Myocyte (in vitro differentiated cells): Measurements from ENCODE around the gene SORBS1. TPM values are rescaled to one million over a fixed set of nuclear protein-coding genes. Genes with fewer than 3 reads are reported as not detected.

Experiments
- DNase-seq: peaks from one replicate; pipeline ENCODE4 v3.0.0-alpha.2; 2012; ENCODE audit warnings: low read depth
- polyA plus RNA-seq: library from polyadenylated mRNA; unstranded; fragments of >200 nt; gene quantifications from one replicate; pipeline ENCODE4 v1.2.1, GENCODE V29; 2012; ENCODE audit warnings: missing spikeins
- total RNA-seq: library from RNA; depleted of rRNA; stranded (reverse); fragments of >200 nt; gene quantifications from 2 replicates; pipeline ENCODE4 v1.2.3, GENCODE V29; 2014

SORBS1 gene
- 42.4 and 112 TPM in 2 replicates for total RNA-seq
- polyA plus RNA-seq, result 14.0 TPM

DNA sequence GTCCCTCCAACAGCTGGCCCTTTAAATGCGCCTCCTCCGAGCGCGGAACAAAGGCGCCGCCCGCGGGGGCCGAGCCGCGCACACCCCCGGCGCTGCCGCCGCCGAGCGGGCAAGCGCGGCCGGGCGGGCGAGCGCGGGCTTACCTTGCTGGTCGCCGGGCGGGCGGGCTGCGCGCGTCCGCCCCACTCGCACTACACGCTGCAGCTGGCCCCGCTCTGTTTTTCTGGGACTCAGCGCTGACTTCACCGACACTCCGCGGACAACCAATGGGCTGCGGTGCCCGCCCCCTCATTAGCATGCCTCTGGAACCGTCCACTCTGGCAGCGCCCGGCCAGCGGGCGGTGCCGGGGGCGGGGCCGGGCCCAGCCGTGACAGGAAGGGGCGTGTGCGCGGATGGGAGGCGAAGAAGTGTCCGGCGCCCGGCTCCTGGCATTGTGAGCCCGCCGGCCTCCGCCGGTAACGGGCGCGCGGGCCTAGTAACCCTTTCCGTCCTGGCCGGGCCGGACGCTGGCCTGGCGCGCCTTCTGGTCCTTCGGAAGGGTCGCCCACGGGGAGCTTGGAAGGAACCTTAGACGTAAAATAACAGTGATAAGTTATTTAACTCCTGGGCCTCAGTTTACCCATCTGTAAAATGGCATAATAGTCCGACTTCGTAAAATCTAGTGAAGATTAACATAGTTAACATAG, at the start of gene SORBS1:
Gene SORBS1 (minus strand): TSS at position 195 of the 687 bp plus-strand sequence. CDS start 120,236 bp downstream, outside the sequence.
- peak; percentile 97 for DNase-seq

DNA sequence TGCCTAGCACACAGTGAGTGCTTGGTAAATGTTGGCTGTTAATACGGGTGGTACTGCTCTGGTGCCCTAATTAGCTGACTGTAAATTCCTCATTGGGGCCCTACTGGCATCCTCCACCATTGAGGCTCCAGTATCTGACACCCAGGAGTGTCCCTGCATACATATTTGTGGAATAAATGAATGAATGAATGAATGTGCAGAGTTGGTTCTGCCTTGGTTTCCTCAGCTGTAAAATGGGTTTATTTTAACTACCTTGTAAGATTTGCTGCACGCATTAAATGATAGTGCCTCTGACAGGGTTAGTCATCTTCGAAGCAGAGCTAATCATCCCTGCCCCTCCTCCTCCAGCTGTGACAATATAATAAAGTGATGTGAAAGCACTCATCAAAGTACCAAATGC, 49.6 kb upstream of the SORBS1 start:
- no peak for DNase-seq

DNA sequence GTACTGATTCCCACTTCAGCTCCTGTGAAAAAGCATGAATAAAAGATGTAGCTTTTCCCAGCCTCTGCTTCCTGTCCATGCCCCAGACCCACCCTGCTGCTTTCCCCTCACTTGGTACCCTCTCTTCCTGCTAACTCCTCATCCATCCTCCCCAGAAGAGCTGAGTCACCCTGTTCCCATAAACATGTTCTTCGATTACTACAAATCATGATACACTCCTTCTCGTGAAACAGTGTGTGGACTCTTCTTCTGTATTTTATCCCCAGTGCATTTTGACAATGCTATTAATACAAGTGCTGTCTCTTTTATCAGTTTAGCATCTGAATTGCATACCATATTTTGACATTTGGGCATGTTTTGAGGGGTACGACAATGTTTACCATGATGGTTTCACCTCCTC, 45.8 kb upstream of the SORBS1 start:
- DNase-seq, result no peak

DNA sequence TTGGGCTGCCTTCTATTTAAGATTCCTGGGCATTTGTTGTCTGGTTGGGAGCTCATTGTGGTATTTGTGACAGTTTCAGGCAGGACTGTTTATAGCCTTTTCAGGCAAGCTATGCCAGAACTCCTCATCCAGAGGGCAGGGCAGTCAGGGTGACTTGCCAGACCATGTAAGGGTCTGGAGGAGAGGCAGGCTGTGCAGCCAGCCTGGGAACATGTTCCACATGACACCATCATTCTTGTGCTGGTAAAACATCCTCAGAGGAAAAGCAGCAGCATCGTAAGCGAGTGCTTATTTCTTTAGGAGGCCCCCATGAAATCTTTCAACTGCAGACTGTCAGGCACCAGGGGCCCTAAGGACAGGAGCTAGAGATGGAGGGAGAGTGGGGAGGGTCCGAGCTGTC, 44.0 kb upstream of the SORBS1 start:
- peak; percentile 28 for DNase-seq

DNA sequence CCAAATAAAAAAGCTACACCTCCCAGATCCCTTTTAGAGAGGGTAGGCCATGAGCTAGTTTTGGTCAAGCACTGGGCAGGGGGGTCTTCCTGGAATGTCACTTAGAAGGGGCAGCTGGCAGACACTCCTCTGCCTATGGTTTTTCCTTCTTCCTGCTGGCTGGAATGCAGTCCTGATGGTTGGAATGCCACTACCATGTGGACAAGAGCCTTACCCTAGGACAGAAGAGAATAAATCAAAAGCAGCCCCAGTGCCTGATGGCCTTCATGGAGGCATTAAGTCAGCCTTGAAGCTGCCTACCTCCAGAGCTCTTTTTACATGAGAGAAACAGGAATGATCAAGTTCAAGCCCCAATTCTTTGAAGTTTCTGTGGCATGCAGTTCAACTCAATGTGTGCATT, 43.5 kb upstream of the SORBS1 start:
- peak; percentile 12 for DNase-seq

DNA sequence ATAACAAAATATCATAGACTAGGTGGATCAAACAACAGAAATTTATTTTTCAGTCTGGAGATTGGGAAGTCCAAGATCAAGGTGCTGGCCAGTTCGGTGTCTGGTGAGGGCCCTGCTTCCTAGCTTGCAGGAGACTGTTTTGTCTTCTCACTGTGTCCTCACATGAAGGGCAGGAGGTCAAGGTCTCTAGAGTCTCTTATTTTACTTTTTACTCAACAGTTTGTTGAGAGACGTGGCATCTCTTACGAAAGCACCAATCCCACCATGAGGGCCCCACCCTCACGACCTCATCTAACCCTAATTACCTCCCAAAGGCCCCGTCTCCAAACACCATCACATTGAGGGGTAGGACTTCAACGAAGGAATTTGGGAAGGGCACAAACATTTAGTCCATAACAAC, 41.2 kb upstream of the SORBS1 start:
- no peak for DNase-seq

DNA sequence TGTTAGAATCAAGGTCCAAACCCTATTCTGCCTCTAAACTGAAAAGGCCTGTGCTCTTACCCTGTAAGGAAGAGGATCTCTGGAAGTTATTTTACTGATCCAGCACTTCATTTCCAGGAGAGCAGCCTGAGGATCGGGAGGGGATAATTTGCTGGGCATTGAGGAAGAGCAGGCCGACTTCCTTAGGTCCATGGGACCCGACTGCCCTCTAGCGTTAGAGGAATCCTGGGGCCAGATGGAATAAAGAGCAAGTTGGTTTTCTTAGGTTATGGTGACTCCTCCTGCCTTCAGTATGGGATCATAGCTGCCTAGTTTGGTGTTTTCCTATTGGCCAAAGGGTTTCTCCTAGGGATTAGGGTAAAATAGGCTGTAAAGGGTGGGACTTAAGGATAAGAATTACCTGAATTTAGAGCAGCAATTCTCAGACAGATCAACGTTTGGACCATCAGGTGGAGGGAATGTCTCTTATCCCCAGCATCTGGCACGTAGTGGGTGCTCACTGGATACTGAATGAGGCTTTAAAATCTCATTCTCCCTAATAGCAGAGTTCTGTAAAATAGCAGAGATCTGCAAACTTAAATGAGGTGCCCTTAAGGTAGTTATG, 40.0 kb upstream of the SORBS1 start:
- DNase-seq, result peak; percentile 91

DNA sequence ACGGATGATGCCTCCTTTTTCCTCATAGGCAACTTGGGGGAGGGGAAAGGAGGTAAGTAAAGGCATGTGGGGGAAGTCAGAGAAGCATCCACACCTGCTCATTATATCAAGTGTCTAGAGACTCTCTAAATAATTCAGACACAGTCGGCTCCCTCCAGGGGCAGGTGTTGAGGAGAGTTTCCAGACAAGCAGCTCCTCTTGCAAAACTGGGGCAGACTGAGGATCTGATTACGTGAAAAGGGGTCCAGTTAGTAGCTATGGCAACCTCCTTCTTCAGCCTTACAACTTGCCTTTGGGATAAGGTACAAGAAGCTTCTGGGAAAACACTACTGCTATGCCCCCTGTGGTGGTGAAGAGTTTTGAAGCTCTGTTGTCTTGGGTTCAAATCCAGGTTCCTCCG, 39.0 kb upstream of the SORBS1 start:
- peak; percentile 31 for DNase-seq

DNA sequence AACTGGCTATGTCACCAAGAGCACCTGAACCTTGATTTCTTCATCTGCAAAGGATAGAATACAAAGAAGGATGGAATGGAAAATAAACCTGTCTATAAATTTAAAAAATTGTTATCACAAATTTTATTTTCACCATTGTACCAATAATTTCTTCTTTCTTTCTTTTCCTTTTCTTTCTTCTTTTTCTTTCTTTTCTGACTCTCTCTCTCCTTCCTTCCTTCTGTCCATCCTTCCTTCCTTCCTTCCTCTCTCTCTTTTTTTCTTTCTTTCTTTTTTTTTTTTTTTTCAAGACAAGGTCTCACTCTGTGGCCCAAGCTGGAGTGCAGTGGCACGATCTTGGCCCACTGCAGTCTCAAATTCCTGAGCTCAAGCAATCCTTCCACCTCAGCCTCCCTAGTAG, 36.6 kb upstream of the SORBS1 start:
- no peak for DNase-seq

DNA sequence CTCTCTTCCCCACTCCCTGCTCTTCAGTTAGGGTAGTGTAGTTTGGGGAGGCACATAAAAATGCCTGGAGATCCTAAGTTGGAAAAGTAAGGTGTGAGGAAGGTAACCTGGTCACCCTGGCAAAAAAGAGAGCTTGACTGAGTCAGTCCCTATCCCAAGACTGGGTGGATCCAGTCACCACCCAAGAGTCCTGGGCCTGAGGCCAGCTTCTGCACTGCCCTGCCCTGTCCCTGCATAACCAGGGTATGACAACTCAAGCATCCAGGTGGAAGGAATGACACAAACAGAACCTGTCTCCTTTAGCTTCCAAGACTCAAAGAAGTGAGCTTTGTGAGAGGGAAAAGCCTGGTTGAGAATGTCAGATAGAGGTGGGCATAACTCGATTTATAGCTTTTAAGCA, 26.9 kb upstream of the SORBS1 start:
- DNase-seq, result no peak

DNA sequence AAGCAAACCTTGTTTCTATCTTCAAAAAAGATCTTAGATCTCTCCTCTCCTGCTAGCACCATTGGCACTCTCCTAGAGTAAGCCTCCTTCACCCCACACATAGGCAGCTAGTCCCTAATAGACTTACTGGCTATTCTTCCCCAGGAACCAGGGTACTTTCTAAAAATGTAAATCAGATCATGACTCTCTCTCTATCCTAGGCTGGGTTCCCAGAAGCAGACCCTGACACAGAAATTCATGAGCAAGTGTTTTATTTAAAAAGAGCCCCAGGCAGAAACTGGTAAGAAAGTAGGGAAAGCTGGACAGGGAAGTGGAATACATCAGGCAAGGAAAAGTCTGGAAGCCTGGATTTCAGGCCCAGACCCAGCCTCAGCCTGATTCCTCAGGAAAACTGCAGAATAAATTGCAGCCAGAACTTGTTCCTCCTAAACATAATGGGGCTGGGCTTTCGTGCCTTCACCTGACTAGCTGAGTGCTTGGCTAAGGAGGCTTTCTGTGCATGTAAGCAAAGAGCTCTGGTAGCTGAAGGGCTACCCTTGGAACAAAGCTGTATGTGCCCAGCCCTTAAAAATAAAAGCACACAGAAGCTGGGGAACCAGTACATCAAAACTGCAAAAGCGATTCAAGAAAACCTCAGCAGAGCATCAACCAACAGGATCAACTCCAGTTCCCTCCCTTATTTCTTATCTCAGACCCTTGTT, 18.8 kb upstream of the SORBS1 start:
- no peak for DNase-seq

DNA sequence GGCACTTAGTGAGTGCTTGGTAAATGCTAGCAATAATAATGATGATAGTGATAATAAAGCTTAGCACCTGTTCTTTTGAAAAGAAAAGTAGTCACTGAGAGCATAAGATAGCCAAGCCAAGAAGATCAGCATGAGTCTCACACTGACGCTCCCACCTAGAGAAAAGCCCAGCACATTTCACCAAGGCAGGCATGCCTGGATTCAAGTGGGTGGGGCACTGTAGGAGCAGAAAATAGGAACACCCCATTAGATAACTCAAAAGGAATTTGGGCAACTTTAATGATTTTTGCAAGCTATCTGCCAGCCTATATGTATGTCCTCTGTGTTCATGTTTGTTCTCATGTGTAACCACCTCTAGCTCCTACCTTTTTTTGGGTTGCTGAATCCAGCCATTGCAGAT, 18.1 kb upstream of the SORBS1 start:
- DNase-seq, result no peak

DNA sequence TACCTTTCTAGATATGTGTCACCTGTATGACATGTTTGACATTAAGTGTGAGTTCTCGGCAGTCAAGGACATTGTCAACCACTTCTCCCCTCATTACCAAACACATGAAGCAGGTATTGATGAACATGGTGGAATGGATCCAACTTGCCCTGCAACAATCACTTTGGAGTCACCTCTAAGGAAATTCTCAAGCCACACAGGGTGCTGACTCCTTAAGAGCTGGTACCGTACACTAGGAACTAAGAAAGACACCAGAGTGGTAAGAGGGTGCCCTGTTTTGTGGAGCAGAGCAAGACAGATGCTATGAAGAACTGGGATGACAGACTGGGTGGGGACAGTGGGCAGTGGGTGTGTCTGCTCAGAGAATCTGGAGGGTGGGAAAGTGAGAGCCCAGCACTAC, 17.4 kb upstream of the SORBS1 start:
- DNase-seq, result no peak

DNA sequence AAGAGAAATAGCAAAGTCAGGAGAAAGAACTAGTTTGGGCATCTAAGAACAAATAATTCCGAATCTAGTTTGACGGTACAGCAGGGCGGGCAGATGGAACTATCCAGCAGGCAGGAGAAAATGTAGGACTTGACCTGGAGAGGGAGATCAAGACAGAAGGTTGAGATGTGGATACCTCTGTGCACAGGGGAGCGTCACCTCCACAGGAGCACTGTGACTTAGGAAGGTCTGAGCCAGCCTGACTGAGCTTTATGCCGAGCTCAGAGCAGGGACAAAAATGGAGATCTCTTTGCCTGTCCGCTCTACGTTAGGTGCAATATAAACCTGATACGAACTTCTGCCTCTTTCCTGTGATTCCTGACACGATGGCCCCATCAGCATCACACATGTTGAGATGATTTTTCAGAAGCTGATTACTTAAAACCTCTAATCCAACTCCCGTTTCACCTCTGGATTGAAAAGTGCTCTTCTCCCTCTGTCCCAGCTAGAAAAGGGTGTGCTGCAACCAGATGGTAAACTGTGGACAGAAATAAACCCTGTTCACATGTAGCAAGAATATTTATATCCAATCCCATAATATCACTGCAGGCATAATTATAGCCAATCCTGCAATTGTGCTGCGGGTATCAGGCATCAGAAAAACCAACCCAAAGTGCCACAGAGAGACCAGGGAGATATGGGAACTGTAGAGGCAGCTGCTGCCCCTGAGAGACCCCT, 13.6 kb upstream of the SORBS1 start:
- peak; percentile 59 for DNase-seq

DNA sequence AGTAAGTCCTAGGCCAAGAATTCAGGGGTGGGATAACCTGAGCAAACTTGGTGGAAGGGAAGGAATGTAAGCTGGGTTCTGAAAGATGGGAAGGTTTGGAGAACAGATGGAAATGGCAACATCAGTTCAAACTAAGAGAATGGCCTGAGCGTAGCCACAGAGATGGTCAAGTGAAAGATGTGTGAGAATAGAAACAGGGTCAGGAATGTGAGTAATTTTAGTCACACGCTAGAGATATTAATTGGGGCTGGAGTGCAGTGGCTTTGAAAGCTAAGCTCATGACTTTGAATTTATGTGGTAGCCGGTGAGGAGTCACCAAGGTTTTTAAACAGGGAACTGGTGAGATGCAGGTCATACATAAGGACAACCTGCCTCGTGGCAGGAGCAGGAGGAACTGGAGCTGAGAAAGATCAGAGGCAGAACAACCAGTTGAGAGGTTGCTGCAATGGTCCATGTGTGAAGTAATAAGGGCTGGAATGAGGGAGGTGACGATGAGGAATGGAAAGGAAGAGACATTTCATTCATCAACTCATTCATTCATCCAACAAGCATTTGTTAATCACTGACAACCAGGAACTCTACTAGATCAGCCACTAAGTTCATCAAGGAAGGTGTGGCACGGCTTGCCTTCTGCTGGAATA, 12.9 kb upstream of the SORBS1 start:
- peak; percentile 42 for DNase-seq

DNA sequence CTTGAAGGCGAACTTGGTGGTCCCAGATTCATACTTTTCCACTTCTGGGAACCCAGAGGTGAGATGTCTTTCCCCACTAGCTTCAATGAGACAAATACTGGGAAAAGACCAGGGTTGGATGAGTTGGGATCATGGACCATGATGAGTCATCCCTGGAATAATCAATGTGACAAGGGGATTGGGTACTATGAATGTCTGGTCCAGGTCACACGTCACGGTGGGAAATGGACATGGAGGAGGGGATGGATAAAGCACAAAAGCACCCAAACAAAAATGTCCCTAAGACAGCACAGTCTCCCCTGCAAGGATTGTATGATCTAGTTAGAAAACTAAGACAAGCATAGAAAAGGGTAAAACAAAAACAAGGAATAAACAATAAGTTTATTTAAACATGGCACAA, 12.4 kb upstream of the SORBS1 start:
- no peak for DNase-seq

DNA sequence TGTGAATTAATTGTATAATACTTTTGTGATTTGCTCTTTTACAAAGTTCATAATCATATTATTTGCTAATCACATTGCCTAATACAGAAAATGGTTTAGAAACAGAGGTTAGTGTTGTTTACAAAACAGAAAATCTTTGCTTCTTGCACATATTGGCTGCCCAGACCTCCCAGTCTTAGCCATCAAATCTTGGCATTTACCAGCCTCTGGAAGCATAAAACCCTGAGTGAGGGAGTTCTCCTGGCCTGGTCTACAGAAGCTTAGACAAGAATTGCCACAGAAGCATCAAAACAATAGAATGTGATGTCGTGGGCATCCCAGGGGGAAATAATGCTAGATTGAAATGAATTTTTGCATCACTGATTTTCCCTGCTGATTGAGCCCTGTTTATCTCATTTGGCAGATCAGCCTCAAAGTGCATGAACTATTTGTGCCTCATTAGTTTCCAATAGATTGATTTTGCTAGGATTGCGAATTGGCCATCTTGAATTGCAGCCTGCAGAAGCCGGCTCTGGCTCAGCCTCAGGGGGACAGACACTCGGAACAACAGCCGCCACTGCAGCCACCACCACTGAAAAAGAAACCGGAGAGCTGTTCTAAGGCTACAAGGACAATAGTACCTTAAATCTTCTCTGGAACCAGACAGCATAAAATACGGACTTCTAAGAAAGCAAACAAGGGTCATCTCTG, 11.1 kb upstream of the SORBS1 start:
- DNase-seq, result no peak

DNA sequence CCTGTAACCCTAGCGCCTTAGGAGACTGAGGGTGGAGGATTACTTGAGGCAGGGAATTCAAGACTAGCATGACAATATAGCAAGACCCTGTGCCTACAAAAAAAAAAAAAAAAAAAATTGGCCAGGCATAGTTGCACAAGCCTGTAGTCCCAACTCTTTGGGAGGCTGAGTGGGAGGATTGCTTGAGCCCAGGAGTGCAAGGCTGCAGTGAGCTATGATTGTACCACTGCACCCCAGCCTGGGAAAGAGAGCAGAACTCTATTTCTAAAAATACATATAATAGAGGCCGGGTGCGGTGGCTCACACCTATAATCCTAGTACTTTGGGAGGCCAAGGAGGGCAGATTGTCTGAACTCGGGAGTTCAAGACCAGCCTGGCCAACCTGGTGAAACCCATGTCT, 10.2 kb upstream of the SORBS1 start:
- no peak for DNase-seq

DNA sequence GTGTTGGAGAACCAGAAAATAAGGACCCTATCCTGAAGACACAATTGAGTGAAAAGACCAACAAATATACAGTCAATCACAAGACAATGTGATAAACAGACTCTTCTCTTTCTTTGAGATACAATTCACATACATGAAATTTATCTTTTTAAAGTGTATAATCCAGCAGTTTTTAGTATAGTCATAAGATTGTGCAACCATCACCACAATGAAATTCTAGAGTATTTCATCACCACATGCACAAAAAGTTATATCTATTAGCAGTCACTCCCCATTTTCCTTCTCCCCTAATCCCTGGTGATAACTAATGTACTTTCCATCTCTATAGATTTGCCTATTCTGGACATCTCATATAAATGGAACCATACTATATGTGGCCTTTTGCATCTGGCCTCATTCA, 8.2 kb upstream of the SORBS1 start:
- DNase-seq, result no peak

DNA sequence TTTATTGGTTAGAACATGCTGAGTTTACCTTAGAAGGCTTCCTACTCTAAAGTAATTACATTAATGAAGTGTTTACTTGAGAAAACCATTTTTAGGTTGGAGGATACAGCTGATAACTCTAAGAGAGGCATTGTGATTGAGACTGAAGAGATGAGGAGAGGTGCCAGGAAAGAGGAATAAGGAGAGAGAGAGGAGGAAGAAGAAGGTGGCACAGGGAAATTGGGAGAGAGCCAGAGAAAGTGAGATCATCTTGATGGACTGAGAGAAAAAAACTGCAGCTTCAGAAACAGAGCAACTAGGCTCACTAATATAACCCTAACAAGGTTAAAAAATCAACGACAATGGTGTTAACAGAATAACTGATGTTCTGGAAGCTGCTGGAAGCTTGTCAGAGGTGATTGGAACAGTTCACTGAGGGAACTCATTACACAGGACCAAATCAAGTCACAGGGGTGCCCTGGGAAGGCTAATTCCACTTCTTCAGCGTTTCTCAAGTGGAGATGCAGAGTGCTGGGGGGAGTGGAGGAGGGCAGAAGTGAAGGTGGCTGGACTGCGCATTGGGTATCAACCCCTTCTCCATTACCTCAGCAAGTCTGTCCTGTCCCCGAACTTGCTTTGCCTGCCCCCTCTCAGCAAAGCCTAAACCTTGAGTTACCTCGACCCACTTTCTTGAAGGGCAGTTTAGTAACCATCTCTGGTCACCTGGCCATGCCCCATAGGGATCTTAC, 6.9 kb upstream of the SORBS1 start:
- no peak for DNase-seq
